22Rv1 (cell line): Measurements from ENCODE around the gene DGKB.

Experiments
- ZFX ChIP-seq: fragments of 450-650 bp; IDR thresholded peaks from 2 replicates; pipeline ENCODE4 v1.6.1; 2017; ENCODE audit warnings: antibody characterized with exemption, borderline replicate concordance
- TF ChIP-seq, protein P1 (sequence below): fragments of 450-650 bp; IDR thresholded peaks from 2 replicates; pipeline ENCODE4 v1.5.1; 2017; ENCODE audit warnings: mild to moderate bottlenecking

DNA sequence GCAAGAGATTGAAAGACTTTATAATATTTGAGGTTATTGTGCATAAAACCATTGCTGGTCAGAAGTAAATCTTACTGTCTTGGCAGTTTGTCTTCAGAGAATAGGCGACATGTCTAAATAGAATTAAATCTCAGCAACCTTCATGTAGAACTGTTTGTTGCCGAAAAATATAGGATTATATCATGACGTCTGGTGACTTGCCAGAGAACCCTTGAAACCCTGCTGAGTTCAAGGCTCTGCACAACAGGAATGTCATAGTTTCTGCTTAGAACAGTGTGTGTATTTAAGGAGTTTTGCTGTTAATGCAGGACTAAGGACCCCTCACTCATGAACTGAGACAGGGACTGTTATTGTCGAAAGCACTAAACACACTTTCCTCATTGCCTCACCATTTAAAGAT, 706.7 kb downstream of the DGKB start:
- TF ChIP-seq, protein P1, sequence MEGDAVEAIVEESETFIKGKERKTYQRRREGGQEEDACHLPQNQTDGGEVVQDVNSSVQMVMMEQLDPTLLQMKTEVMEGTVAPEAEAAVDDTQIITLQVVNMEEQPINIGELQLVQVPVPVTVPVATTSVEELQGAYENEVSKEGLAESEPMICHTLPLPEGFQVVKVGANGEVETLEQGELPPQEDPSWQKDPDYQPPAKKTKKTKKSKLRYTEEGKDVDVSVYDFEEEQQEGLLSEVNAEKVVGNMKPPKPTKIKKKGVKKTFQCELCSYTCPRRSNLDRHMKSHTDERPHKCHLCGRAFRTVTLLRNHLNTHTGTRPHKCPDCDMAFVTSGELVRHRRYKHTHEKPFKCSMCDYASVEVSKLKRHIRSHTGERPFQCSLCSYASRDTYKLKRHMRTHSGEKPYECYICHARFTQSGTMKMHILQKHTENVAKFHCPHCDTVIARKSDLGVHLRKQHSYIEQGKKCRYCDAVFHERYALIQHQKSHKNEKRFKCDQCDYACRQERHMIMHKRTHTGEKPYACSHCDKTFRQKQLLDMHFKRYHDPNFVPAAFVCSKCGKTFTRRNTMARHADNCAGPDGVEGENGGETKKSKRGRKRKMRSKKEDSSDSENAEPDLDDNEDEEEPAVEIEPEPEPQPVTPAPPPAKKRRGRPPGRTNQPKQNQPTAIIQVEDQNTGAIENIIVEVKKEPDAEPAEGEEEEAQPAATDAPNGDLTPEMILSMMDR, result no peak
- TF ChIP-seq ZFX, result no peak
